Immature natural killer cell (primary cell): Measurements from ENCODE around the gene SMIM27. TPM values are rescaled to one million over a fixed set of nuclear protein-coding genes. Genes with fewer than 3 reads are reported as not detected.
"Not testable (repeated sequence)": the region's sequence is repeated elsewhere in the genome, so short reads cannot be mapped to it uniquely, and the experiment has no call there.

ENCODE experiments used
- DNase-seq, 3 donors: peaks; one replicate each; pipeline ENCODE4 v3.0.0; 2022; ENCODE audit warnings: mixed read lengths in 1 of 3
- H3K27ac Mint-ChIP-seq, 6 donors: one replicate each; pipeline ENCODE4 v1.8.0; 2020; ENCODE audit warnings: mixed read lengths in 6 of 6, mild to moderate bottlenecking in 5 of 6, inconsistent platforms in 4 of 6, moderate library complexity in 3 of 6
- H3K27me3 Mint-ChIP-seq, 3 donors: one replicate each; pipeline ENCODE4 v1.8.0; 2020 to 2021; ENCODE audit warnings: low read depth in 3 of 3, mild to moderate bottlenecking in 3 of 3, mixed read lengths in 3 of 3, moderate library complexity in 3 of 3, inconsistent platforms in 1 of 3
- H3K36me3 Mint-ChIP-seq, 3 donors: one replicate each; pipeline ENCODE4 v1.8.0; 2020; ENCODE audit warnings: mixed read lengths in 3 of 3, inconsistent platforms in 2 of 3, mild to moderate bottlenecking in 2 of 3
- H3K4me1 Mint-ChIP-seq, 2 donors: one replicate each; pipeline ENCODE4 v1.8.0; 2020; ENCODE audit warnings: inconsistent platforms in 2 of 2, mild to moderate bottlenecking in 2 of 2, mixed read lengths in 2 of 2, moderate library complexity in 1 of 2
- H3K4me3 Mint-ChIP-seq, 5 donors: one replicate each; pipeline ENCODE4 v1.8.0; 2020; ENCODE audit warnings: mild to moderate bottlenecking in 5 of 5, mixed read lengths in 5 of 5, inconsistent platforms in 3 of 5, moderate library complexity in 3 of 5
- H3K9me3 Mint-ChIP-seq, 6 donors: one replicate each; pipeline ENCODE4 v1.8.0; 2020; ENCODE audit warnings: mild to moderate bottlenecking in 6 of 6, mixed read lengths in 6 of 6, inconsistent platforms in 4 of 6, moderate library complexity in 3 of 6
- polyA plus RNA-seq, 3 donors: library from polyadenylated mRNA; unstranded; fragments of 300-500 nt; fragmentation: Illumina TruSeq; gene quantifications; one replicate each; pipeline ENCODE4 v1.2.3, GENCODE V29; 2021

The SMIM27 gene
- 100 to 1,000 TPM in 1 of 3 donors, 10 to 100 TPM in 2; 37.2 to 122 (median 72.6) TPM for polyA plus RNA-seq

- peaks cover 2 to 17% (median 11%) of the 10 kb centered on the region in 3 donors for H3K27me3 Mint-ChIP-seq
- peak within 1 kb of the TSS; percentile 92 to 98 (median 97) for H3K4me3 Mint-ChIP-seq
- no peaks in the 10 kb centered on the region for H3K36me3 Mint-ChIP-seq
- peak; percentile 82 to 87 (median 86) for DNase-seq
- no peaks in the 10 kb centered on the region for H3K9me3 Mint-ChIP-seq
- H3K27ac Mint-ChIP-seq: peak within 1 kb of the TSS; percentile 98 to 99 (median 99)
- H3K4me1 Mint-ChIP-seq: peaks cover 47 to 85% of the 10 kb centered on the region in 2 donors
Observed at GRCh38 chr9:32552172-32552872, at the start of gene SMIM27, which contains the start of gene TOPORS. SMIM27 (plus strand) TSS chr9:32552327; CDS start chr9:32552435, 108 bp downstream. TOPORS (minus strand) TSS chr9:32552586; CDS start chr9:32552436, 150 bp downstream.

- peaks cover 4 to 22% (median 12%) of the 10 kb centered on the region in 3 donors for H3K36me3 Mint-ChIP-seq
- DNase-seq: no peak
- H3K27ac Mint-ChIP-seq: peak overlapping the region in 4 of 6 donors; percentile 9 to 70 (median 36)
- peaks cover 22 to 50% of the 10 kb centered on the region in 2 donors for H3K4me1 Mint-ChIP-seq
- H3K9me3 Mint-ChIP-seq: no peaks in the 10 kb centered on the region
- H3K27me3 Mint-ChIP-seq: no peaks in the 10 kb centered on the region
- H3K4me3 Mint-ChIP-seq: no peak overlapping the region
Observed at GRCh38 chr9:32502464-32502863, 49.7 kb upstream of the SMIM27 start.

GRCh38 chr9:32503008-32503407, 49.1 kb upstream of the SMIM27 start:
- Mint-ChIP-seq H3K27me3 (no peaks in the 10 kb centered on the region), H3K27ac (peak overlapping the region in 2 of 6 donors; percentile 4 to 76), H3K36me3 (peaks cover 4 to 18% (median 12%) of the 10 kb centered on the region in 3 donors), H3K4me3 (no peak overlapping the region), H3K9me3 (no peaks in the 10 kb centered on the region), H3K4me1 (peaks cover 22 to 54% of the 10 kb centered on the region in 2 donors)
- DNase-seq: no peak

- Mint-ChIP-seq H3K9me3 (no peaks in the 10 kb centered on the region), H3K27ac (no peak overlapping the region), H3K36me3 (peaks cover under 1 to 4% (median 4%) of the 10 kb centered on the region in 3 donors), H3K4me3 (no peak overlapping the region), H3K27me3 (peaks cover 0 to 2% (median 0%) of the 10 kb centered on the region in 3 donors), H3K4me1 (peaks cover 49 to 72% of the 10 kb centered on the region in 2 donors)
- DNase-seq: no peak
Observed at GRCh38 chr9:32508728-32509127, 43.4 kb upstream of the SMIM27 start.

- H3K4me3 Mint-ChIP-seq: no peak overlapping the region
- H3K27ac Mint-ChIP-seq: peak overlapping the region in 2 of 6 donors; percentile 28 to 31
- peaks cover 8 to 11% (median 10%) of the 10 kb centered on the region in 3 donors for H3K36me3 Mint-ChIP-seq
- DNase-seq: no peak
- peaks cover 42 to 81% of the 10 kb centered on the region in 2 donors for H3K4me1 Mint-ChIP-seq
- H3K27me3 Mint-ChIP-seq: peaks cover 0 to 2% (median 0%) of the 10 kb centered on the region in 3 donors
- H3K9me3 Mint-ChIP-seq: no peaks in the 10 kb centered on the region
Observed at GRCh38 chr9:32516241-32516640, 35.9 kb upstream of the SMIM27 start.

- peaks cover 0 to under 1% (median 0%) of the 10 kb centered on the region in 6 donors for H3K9me3 Mint-ChIP-seq
- no peaks in the 10 kb centered on the region for H3K27me3 Mint-ChIP-seq
- H3K27ac Mint-ChIP-seq: no peak overlapping the region
- DNase-seq: no peak
- H3K4me3 Mint-ChIP-seq: no peak overlapping the region
- H3K36me3 Mint-ChIP-seq: peaks cover 8 to 11% (median 11%) of the 10 kb centered on the region in 3 donors
- peaks cover 42 to 83% of the 10 kb centered on the region in 2 donors for H3K4me1 Mint-ChIP-seq
Observed at GRCh38 chr9:32518276-32518675, 33.9 kb upstream of the SMIM27 start.

GRCh38 chr9:32523910-32524309, 28.2 kb upstream of the SMIM27 start:
- Mint-ChIP-seq H3K4me1 (peaks cover 59 to 72% of the 10 kb centered on the region in 2 donors), H3K36me3 (peaks cover 0 to 7% (median 5%) of the 10 kb centered on the region in 3 donors), H3K27me3 (peaks cover 4 to 5% (median 4%) of the 10 kb centered on the region in 3 donors), H3K27ac (peak overlapping the region; percentile 68 to 97 (median 82)), H3K9me3 (peaks cover 0 to 1% (median 0%) of the 10 kb centered on the region in 6 donors), H3K4me3 (peak overlapping the region; percentile 95 to 99 (median 99))
- DNase-seq: no peak

- not testable (repeated sequence) for H3K9me3 Mint-ChIP-seq, H3K36me3 Mint-ChIP-seq, H3K27me3 Mint-ChIP-seq
- Mint-ChIP-seq H3K27ac (peak overlapping the region; percentile 68 to 97 (median 96)), H3K4me1 (peaks cover 59 to 72% of the 10 kb centered on the region in 2 donors), H3K4me3 (peak overlapping the region; percentile 95 to 99 (median 99))
- DNase-seq: peak in 1 of 3 donors; percentile 7
Observed at GRCh38 chr9:32524558-32524891, 27.6 kb upstream of the SMIM27 start.

GRCh38 chr9:32524892-32525708, 27.0 kb upstream of the SMIM27 start:
- Mint-ChIP-seq H3K9me3 (peaks cover 0 to 1% (median 0%) of the 10 kb centered on the region in 6 donors), H3K4me1 (peaks cover 59 to 71% of the 10 kb centered on the region in 2 donors), H3K4me3 (peak overlapping the region; percentile 95 to 99 (median 99)), H3K27ac (peak overlapping the region; percentile 96 to 99 (median 96)), H3K27me3 (peaks cover 4 to 5% (median 4%) of the 10 kb centered on the region in 3 donors), H3K36me3 (peaks cover 0 to 7% (median 5%) of the 10 kb centered on the region in 3 donors)
- DNase-seq: peak; percentile 8 to 12 (median 11)

GRCh38 chr9:32525709-32526030, 26.5 kb upstream of the SMIM27 start:
- no peak for DNase-seq
- Mint-ChIP-seq H3K27me3 (peaks cover 4 to 5% (median 4%) of the 10 kb centered on the region in 3 donors), H3K4me1 (peaks cover 58 to 65% of the 10 kb centered on the region in 2 donors), H3K9me3 (peaks cover 0 to 1% (median 0%) of the 10 kb centered on the region in 6 donors), H3K4me3 (peak overlapping the region; percentile 95 to 99 (median 99)), H3K36me3 (peaks cover 0 to 7% (median 5%) of the 10 kb centered on the region in 3 donors), H3K27ac (peak overlapping the region; percentile 96 to 99 (median 96))

- Mint-ChIP-seq H3K4me3 (peak within 1 kb of the TSS; percentile 95 to 99 (median 99)), H3K27me3 (peaks cover 4 to 5% (median 4%) of the 10 kb centered on the region in 3 donors), H3K4me1 (peaks cover 57 to 61% of the 10 kb centered on the region in 2 donors), H3K36me3 (peaks cover 0 to 7% (median 5%) of the 10 kb centered on the region in 3 donors), H3K9me3 (peaks cover 0 to 1% (median 0%) of the 10 kb centered on the region in 6 donors), H3K27ac (peak within 1 kb of the TSS; percentile 96 to 99 (median 96))
- DNase-seq: peak; percentile 78 to 79 (median 79)
Observed at GRCh38 chr9:32526041-32526706, 26.0 kb upstream of the SMIM27 start, which contains the start of gene RIGI. RIGI (minus strand) TSS chr9:32526196; CDS start chr9:32526166, 30 bp downstream.

GRCh38 chr9:32526707-32527048, 25.4 kb upstream of the SMIM27 start:
- Mint-ChIP-seq H3K9me3 (peaks cover 0 to 1% (median 0%) of the 10 kb centered on the region in 6 donors), H3K27ac (peak overlapping the region; percentile 96 to 99 (median 96)), H3K4me1 (peaks cover 52 to 56% of the 10 kb centered on the region in 2 donors), H3K27me3 (peaks cover 4 to 5% (median 4%) of the 10 kb centered on the region in 3 donors), H3K36me3 (peaks cover 2 to 7% (median 5%) of the 10 kb centered on the region in 3 donors), H3K4me3 (peak overlapping the region; percentile 95 to 99 (median 99))
- no peak for DNase-seq

GRCh38 chr9:32533336-32533735, 18.8 kb upstream of the SMIM27 start:
- Mint-ChIP-seq H3K4me3 (no peak overlapping the region), H3K27me3 (no peaks in the 10 kb centered on the region), H3K9me3 (no peaks in the 10 kb centered on the region), H3K27ac (no peak overlapping the region), H3K4me1 (no peaks in the 10 kb centered on the region), H3K36me3 (peaks cover 0 to 10% (median 0%) of the 10 kb centered on the region in 3 donors)
- DNase-seq: no peak
